ENCODE results near the gene DUS3L. TPM values are rescaled to one million over a fixed set of nuclear protein-coding genes. Genes with fewer than 3 reads are reported as not detected.

The DUS3L gene
- total and polyA plus RNA-seq, 2 donors (not counting 1 experiment from before 2014, with no cell fraction given): 84.6 to 118 TPM

- POLR2A ChIA-PET: no interaction called here
- no peaks in the 10 kb centered on the region for H3K9me3 Mint-ChIP-seq (ENCODE audit: insufficient read depth)
Measured at GRCh38 chr19:5814123-5814851, 23.3 kb upstream of the DUS3L start.

More at GRCh38 chr19:5814123-5814851, 23.3 kb upstream of the DUS3L start:
- Mint-ChIP-seq H3K27ac (no peak overlapping the region), H3K27me3 (peaks cover 13% of the 10 kb centered on the region), H3K4me1 (no peaks in the 10 kb centered on the region), H3K4me3 (no peak overlapping the region)
- intact Hi-C loops (cut with micrococcal nuclease): no loop called here
- Histone ChIP-seq H3K79me2 (ENCODE audit: control insufficient read depth, insufficient read depth, low read length) (no peaks in the 10 kb centered on the region), H3K4me2 (replicated peaks; ENCODE audit: low read depth, low read length, poor library complexity, severe bottlenecking) (no peak overlapping the region), H3K36me3 (replicated peaks in 1 of 2; ENCODE audit: control extremely low read depth in 1 of 2, control insufficient read depth in 1 of 2, extremely low read depth in 1 of 2, insufficient read depth in 2 of 2, low read length in 1 of 2) (no peaks in the 10 kb centered on the region), H3K9ac (ENCODE audit: low read length) (no peak overlapping the region), H2AFZ (ENCODE audit: insufficient read depth, low read depth, low read length, poor library complexity, severe bottlenecking) (no peak overlapping the region), H3K27ac (ENCODE audit: low read length in 2 of 2) (no peak overlapping the region), H3K27me3 (replicated peaks in 1 of 4; ENCODE audit: control extremely low read depth in 1 of 4, control insufficient read depth in 3 of 4, insufficient read depth in 4 of 4, low read length in 3 of 4) (no peaks in the 10 kb centered on the region), H3K4me3 (ENCODE audit: control extremely low read depth in 1 of 5, extremely low read depth in 1 of 5, insufficient read depth in 1 of 5, low read depth in 2 of 5, low read length in 4 of 5) (no peak overlapping the region), H3K9me3 (ENCODE audit: control extremely low read depth in 1 of 3, control insufficient read depth in 2 of 3, insufficient read depth in 1 of 3, low read length in 2 of 3) (peaks cover 0 to 9% (median 0%) of the 10 kb centered on the region in 3 donors), H3K4me1 (ENCODE audit: control insufficient read depth in 2 of 2, insufficient read depth in 2 of 2, low read length in 2 of 2) (no peaks in the 10 kb centered on the region), H4K20me1 (ENCODE audit: control insufficient read depth, insufficient read depth, low read length, poor library complexity, severe bottlenecking) (no peaks in the 10 kb centered on the region)
- ATAC-seq (ENCODE audit: low read depth): no peak
- no peak for TF ChIP-seq EZH2 (IDR thresholded peaks at IDR 0.05; ENCODE audit: borderline replicate concordance, insufficient read depth, low read depth, low read length, poor library complexity, severe bottlenecking)
- TF ChIP-seq CTCF (IDR thresholded peaks at IDR 0.05): no peak
- DNase-seq: no peak
- CTCF ChIA-PET: interaction anchor here (1.3 kb wide), 1 partner anchor 10 kb away, joined by 4 read pairs; the partner anchor contains the start of gene NRTN
- WGBS (ENCODE audit: insufficient coverage): 71% methylated on average over 7 of the region's 9 CpGs
